Measurements from ENCODE around the gene GALNT16.

DNA sequence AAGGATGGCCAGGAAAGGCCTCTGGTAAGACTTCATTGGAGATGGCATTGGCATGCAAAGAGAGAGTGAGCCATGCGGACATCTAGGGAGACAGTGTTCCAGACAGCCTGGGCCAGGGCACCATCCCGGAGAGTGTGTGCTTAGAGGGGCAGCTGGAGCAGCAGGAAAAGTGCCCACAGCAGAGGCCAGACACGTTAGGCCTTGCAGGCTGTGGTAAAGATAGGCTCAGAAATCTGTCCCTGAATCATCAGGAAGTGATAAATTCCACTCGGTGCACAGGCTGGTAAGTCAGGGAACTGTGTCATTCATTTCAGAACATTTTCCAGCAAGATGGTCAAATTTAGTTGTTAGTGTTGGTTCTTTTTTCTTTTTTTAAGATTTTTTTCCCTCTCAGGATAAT, 8.8 kb downstream of the GALNT16 start:
- TF ChIP-seq, protein P1, sequence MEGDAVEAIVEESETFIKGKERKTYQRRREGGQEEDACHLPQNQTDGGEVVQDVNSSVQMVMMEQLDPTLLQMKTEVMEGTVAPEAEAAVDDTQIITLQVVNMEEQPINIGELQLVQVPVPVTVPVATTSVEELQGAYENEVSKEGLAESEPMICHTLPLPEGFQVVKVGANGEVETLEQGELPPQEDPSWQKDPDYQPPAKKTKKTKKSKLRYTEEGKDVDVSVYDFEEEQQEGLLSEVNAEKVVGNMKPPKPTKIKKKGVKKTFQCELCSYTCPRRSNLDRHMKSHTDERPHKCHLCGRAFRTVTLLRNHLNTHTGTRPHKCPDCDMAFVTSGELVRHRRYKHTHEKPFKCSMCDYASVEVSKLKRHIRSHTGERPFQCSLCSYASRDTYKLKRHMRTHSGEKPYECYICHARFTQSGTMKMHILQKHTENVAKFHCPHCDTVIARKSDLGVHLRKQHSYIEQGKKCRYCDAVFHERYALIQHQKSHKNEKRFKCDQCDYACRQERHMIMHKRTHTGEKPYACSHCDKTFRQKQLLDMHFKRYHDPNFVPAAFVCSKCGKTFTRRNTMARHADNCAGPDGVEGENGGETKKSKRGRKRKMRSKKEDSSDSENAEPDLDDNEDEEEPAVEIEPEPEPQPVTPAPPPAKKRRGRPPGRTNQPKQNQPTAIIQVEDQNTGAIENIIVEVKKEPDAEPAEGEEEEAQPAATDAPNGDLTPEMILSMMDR (optimal IDR thresholded peaks at IDR 0.05 in 1 of 3, IDR thresholded peaks at IDR 0.05 in 1 of 3, conservative IDR thresholded peaks at IDR 0.05 in 1 of 3; ENCODE audit: extremely low read depth in 1 of 3, insufficient read depth in 2 of 3, low read length in 3 of 3) = no peak
- no peak for TF ChIP-seq EZH2 (IDR thresholded peaks at IDR 0.05; ENCODE audit: low read length)
